Hematopoietic multipotent progenitor cell treated with erythropoietin and hydrocortisone succinate and interleukin-3 and kit ligand, for 6 days (in vitro differentiated cells): ENCODE data around the gene SCCPDH.

Source experiments
- DNase-seq: peaks from one replicate; pipeline ENCODE4 v3.0.0-alpha.2; 2015

SCCPDH gene

GRCh38 chr1:246724016-246724730 is at the start of gene SCCPDH:
SCCPDH (plus strand) TSS chr1:246724409; CDS start chr1:246724423, 14 bp downstream.
- peak; percentile 84 for DNase-seq

- DNase-seq, result no peak
Measured at GRCh38 chr1:246677842-246678241, 46.4 kb upstream of the SCCPDH start.

GRCh38 chr1:246678816-246679793 is 45.1 kb upstream of the SCCPDH start:
- DNase-seq, result no peak

GRCh38 chr1:246679794-246680177 is 44.4 kb upstream of the SCCPDH start:
- DNase-seq, result no peak

GRCh38 chr1:246680190-246680589 is 44.0 kb upstream of the SCCPDH start:
- DNase-seq, result no peak

DNA sequence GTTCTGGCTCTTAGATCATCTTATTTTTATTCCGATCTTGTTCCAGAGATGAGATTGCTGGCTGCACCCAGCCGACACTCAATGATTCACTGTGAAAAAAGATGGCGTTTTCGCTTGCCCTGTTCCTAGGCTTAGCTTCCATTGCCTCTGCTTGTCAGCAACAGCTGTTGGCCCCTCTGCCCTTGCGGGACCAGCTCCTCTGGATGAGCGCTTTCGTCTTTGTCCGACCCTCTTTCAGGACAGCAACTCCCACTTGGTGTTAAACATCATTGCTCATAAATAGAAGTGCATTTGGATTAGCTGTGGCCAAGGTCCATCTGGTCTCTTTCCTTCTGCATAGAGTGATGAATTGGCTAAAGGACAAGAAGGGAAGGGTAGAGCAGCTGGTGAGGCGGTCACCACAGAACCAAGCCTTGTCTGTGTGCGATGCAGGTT is 43.5 kb upstream of the SCCPDH start:
- no peak for DNase-seq

GRCh38 chr1:246681900-246682895 is 42.0 kb upstream of the SCCPDH start:
- no peak for DNase-seq

- no peak for DNase-seq
Measured at GRCh38 chr1:246683521-246683920, 40.7 kb upstream of the SCCPDH start.

DNA sequence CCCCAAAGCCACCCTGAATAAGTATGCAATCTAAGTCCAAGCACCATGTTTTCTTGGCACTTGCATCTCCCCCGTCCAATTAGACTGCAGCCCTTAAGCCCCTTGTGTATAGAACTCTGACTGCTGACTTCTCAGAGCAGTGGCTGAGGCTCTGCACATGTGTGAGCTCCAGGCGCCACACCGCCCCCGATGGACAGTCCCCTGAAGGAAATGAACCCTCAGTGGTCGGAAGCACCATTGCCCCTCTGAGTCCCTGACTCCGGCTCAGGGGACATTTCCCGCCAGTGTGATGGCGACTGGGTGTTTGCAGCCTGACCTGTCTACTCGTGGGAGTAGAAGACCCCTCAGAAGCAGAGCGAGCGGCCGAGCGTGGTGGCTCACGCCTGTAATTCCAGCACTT is 37.2 kb upstream of the SCCPDH start:
- no peak for DNase-seq

GRCh38 chr1:246689409-246690008 is 34.7 kb upstream of the SCCPDH start:
- peak; percentile 94 for DNase-seq

DNA sequence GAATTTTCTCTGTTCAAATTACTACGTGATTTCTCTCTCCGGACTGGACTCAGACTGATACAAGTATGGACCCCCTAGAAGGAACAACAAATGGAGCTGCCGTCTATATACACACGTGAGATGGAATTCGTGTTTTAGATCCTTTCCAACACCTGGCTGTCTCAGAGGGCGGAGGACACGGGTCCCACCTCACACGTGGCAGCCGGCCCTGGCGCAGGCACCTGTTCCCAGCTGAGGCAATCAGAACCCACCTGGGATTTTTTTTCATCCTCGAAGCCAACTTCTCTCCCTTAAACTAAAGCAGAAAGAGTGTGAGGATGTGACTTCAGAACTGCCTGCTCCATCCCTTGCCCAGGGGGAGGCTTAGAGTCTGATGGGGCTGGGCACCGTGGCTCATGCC is 34.1 kb upstream of the SCCPDH start:
- DNase-seq, result no peak

DNA sequence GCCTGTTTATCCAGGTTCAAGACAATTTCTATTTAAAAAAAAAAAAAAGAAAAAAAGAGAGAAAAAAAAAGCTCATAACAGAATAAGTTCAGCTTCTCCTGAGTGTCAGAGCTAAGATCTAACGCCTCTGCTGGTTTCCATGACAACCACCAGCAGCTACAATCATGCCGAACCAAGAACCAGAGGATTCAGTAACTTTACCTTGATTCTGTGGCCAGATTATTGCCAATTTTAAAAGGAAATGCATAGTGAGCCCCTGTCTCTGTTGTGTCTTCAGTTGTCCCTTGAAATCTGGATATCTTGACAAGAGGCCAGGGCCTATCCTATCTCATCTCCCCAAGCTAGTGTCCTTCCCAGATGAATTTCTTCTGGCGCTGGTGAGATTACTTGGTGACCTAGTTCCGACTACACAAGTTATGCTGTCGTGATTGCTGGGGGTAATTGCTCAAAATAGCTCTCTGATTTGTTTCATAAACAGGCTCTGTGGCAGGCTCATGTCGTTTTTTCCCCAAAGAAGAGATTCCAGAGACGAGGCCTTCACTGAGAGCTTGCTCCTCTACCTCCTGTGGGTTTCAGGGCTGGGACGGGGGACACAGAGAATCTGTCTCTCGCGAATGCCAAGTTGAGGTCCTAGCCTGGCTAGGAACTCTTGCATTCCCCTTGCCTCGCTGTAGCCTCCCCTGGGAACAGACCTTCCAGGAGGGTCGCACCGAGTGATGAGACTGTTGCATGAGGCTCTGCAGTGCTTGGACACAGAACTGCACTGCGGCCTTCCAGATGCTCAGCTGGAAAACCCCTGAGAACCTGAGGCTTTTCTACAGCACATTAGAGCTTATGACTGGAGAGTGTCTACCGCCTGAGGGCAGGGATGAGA is 32.4 kb upstream of the SCCPDH start:
- DNase-seq, result peak; percentile 44

DNA sequence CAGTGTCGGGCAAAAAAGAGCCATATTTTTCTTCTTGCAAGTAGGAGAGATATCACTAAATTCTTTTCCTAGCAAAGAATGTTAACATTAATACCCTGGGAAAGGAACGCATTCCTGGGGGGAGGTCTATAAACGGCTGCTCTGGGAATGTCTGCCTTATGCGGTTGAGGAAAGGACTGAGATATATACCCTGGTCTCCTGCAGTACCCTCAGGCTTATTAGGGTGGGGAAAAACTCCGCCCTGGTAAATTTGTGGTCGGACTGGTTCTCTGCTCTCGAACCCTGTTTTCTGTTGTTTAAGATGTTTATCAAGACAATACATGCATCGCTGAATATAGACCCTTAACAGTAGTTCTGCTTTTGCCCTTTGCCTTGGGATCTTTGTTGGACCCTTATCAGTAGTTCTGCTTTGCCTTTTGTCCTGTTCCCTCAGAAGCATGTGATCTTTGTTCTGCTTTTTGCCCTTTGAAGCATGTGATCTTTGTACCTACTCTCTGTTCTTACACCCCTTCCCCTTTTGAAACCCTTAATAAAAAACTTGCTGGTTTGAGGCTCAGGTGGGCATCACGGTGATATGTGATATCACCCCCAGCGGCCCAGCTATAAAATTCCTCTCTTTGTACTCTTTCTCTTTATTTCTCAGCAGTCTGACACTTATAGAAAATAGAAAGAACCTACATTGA is 29.9 kb upstream of the SCCPDH start:
- peak; percentile 45 for DNase-seq

- DNase-seq, result no peak
Measured at GRCh38 chr1:246695136-246695535, 29.1 kb upstream of the SCCPDH start.

- DNase-seq, result no peak
Measured at GRCh38 chr1:246695666-246696065, 28.5 kb upstream of the SCCPDH start.

DNA sequence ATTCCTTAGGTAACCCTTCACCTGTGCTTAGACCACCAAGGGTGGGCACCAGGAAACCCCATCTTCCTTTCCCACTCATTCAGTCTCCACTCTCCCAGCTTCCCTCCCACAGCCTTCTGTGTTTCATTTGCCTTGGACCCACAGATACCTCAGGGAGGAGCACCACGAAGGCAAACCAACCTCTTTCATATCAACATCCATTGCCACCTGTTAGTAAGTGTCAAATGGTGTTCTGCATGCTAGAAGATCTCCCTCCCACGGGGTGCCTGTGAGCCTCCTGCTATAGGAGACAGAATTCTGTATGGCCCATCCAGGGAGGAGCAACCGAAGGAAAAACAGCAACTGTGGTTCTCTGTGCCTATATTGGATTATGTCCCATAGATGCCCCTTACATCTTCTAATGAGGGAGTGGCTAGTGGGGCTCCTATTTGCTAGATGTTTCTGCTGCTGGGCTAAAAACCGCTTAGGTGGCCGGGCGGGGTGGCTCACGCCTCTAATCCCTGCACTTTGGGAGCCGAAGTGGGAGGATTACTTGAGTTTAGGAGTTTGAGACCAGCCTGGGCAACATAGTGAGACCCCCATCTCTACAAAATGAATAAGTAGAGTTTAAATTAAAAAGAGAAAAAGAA is 25.6 kb upstream of the SCCPDH start:
- DNase-seq, result no peak

DNA sequence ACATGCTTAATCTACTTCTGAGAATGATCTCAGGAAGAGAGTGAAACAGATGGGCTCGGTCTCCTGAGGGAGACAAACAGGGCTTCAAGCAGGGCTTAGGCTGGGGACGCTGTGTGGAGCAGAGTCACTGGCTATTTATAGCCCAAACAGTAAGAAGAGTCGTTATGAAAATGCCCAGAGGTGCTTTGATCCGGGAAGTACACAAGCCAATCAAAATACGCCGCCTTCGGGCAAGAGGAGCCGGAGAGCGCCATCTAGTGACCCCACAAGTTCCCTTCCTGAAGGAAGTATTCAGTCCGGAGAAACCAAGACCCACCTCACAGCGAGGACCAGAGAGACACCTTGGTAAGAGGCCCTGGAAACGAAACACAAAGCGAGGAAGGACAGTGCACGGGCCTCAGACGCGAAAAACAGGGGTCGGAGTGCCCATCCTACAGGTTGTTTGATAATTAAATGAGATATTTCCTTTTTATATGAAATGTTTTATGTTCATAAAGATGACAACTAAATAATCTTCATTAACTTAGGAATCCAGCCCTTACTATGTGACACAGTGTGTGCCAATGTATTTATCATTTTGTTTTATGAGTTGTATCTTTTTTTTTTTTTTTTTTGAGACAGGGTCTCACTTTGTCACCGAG is 25.0 kb upstream of the SCCPDH start:
- DNase-seq, result peak; percentile 97

- peak; percentile 46 for DNase-seq
Measured at GRCh38 chr1:246703581-246703980, 20.6 kb upstream of the SCCPDH start.

DNA sequence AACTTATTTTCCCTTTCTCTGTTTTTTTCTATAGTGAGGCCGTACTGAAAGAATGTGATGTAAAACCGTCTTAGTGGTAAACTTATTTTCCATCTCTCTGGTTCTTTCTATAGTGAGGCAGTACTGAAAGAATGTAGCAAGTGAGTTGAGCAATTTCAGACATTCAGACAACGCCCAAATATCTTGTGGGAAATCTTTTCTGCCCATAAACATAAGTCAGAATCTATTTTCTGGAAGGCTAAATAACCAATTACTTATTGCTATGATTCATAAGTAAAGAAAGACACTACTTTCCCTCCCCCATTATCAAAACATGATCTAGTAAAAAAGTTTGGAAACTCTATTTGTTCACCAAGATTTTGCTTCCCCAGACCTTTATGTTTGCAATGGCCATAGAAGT is 18.8 kb upstream of the SCCPDH start:
- DNase-seq, result peak; percentile 45

DNA sequence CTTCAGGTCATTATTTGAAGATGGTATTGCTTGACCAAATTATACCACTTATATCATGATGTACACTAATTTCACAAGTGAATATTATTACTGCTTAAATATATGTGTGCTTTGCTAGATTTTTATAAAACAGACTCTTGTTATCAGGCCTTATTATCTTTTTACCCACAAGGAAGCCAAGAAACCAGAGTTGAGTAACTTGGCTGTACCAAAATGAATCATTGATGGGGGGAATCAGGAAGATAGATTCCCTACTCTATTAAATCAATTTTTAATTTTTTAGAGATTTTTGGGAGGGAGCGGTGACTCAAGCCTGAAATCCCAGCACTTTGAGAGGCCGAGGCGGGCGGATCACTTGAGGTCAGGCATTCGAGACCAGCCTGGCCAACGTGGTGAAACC is 16.0 kb upstream of the SCCPDH start:
- DNase-seq, result peak; percentile 51
